Measurements from ENCODE around the gene GRB2.

The GRB2 gene

DNA sequence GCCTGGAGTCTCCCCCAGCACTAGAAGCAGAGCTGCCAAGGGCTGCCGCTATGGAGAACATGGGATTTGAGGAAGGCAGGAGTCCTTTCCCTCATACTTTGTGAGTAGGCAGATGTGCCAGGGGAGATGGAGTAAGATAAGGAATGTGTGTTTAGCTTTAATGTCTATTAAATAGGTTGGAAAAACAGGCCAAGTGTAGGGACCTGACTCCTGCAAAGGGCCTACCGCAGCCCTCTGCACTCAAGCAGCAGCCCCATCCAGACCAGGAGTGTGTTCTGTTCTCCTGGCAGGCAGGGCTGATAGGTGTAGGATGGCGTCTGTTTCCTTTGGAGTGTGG, 132.7 kb downstream of the GRB2 start:
- DNase-seq = no peak

DNA sequence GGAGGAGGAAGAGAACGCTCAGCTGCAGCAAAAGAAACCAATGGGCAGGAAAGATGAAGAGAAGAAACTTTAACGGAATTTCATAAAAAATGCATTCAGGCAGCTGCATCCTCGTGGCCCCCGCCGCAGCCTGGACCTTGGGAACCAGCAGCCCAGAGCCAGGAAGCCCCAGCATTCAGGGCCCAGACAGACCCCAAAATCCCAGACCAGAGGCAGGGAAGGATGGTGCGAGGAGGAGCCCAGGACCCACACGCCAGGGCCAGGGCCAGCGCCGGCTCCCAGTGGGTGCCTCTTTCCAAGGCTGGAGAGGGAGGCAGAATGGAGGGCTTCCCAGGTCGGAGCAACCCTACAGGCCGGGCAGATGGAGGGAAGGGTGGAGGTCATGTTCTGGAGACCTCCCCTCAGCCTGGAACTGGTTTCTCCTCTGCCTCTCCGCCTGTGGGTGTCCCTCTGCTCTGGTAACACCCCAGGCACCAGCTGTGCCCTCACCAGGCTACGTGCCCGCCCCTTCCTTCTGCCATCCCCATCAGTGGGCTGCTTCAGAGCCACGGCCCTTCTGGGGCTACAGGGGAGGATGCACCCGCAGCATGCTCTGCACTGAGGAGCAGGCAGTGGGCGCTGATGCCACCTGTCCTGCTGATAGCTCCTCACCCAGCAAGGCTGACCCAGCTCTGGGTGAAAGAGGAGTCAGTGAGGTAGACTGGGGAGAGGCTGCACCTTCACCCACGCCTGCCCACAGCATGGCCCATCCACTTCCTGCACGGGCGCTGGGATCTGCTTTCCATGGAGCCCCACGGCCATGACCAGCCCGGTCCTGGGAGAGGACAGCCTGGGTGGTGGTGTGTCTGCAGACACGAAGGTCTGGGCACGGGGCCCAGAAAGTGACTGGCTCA, 133.3 kb downstream of the GRB2 start:
- DNase-seq = no peak

DNA sequence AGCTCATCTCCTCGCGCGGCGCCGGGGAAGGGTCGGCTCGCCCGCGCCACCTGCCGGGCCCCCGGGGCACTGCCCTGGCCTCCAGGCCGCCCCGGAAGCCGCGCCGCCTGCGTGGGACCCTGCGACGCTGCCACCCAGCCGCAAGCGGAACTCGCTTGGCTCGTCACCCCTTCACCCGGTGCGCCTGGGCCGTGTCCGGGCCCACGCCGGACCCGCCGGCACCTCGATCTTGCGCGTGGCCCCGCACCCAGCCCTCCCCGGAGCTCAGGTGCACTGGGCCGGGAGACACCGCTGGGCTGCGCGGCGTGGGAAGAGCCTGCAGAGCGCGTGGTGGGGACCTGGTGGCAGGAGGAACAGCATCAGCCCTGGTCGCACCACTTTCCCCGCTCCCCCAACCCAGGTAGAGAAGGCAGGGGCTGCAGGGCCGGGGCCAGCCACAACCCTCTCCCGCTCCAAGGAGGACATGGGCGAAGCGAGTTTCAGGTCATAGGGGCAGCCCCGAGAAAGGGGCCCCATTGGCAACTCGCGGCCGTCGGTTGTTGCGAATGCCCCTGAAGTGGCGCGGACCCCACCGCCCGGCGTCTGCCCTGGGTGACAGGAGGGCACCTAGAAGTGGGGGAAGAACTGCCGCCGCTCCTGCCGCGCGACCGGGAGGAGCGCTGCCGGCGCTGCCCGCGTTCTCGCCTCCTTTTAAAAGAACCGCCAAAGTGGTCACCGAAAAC, 134.1 kb downstream of the GRB2 start:
- DNase-seq = peak; percentile 37 to 68

DNA sequence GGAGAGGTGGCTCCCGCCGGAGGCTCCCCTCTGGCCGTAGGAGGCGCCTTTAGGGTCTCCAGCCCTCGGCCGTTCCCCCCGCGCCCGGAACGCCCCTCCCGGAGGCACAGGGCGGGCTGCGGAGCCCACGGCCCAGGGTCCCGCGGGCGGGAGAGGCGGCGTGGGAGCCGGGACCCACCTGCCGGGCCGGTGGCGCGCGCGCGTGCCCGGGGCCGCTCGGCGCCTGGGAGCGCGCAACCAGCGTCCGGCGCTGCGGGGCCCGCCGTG, 134.6 kb downstream of the GRB2 start, which contains the start of gene MIF4GD:
TSS of gene MIF4GD (minus strand) at position 266 of the 267 bp plus-strand sequence. CDS start 1,036 bp downstream, outside the sequence.
- no peak for DNase-seq

DNA sequence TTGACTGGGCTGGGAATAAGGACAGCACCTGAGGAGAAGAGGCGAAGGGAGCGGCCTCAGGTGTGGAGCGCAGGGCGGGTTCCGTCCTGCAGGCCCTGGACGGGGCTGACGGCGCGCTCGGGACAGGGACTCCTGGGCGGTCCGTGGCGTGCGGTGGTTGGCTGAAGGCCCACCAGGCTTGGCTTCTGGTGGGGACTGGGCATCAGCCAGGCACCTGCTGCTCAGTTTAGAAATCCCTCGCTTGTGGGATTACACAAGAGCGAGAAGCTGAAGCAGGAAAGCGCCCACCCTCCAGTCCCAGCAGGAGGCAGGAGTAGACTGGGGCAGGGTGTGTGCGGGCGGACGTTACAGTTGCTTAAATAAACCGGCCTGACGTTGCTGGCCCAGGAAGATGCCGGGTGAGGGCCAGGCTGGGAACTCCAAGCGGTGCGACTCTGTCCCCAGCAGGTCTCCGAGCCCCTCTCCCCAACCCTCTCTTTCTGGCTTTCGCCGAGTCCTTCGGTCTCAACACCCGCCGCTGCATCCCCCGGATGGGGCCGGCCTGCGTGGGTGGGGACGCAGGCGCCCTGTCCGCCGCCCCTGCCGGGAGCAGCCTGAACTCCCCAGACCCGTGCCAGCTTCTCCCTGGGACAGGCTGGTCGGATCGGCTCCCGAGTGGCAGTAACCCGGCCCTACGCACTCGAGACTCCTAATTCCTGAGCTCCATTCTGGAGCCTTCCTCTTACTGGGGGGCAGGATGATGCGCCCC, 135.1 kb downstream of the GRB2 start:
- peak; percentile 60 to 68 for DNase-seq

DNA sequence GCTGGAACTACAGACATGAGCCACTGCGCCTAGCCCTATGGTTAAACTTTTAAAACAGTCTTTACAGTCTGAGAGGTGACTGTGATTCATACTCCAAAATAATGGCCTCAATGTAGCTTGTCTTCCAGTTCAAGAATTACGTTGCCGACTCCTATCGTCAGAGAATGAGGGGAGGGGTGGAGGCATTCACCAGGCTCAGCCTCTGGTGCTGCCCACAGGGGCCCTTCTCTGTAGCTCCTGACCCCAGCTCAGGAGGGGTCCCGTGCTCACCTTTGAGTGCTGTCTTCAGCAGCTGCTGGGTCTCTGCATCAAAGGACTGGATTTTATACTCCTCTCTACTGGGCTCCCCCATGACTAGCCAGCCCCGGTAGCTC, 135.6 kb downstream of the GRB2 start:
- DNase-seq = no peak

All from bone marrow (tissue), 2 donors.